Transverse colon (tissue), 4 donors: ENCODE data around the gene EXTL2.
"Not testable (repeated sequence)": the region's sequence is repeated elsewhere in the genome, so short reads cannot be mapped to it uniquely, and the experiment has no call there.

Experiments used
- EP300 ChIP-seq: sonication (generic); formaldehyde crosslinking; IDR thresholded peaks from one replicate; pipeline ENCODE4 v1.6.1; 2017; ENCODE audit warnings: antibody characterized with exemption, low read depth
- POLR2A ChIP-seq: fragments of 450-650 bp; IDR thresholded peaks from one replicate; pipeline ENCODE4 v1.6.1; 2016; ENCODE audit warnings: antibody characterized with exemption, mild to moderate bottlenecking, moderate library complexity
- POLR2AphosphoS5 ChIP-seq, 3 donors: sonication (generic); formaldehyde crosslinking; IDR thresholded peaks; one replicate each; pipeline ENCODE4 v1.6.1; 2016; ENCODE audit warnings: antibody characterized with exemption in 3 of 3
- TF ChIP-seq, protein P1 (sequence below), 5 experiments: fragments of 200-600 bp in 3 of 5; fragments of 450-650 bp in 2 of 5; sonication (generic) in 3 of 5; IDR thresholded peaks; 1 replicate in 2 of 5; 2 replicates in 3 of 5; pipeline ENCODE4 v1.5.1; 2016 to 2017; ENCODE audit warnings: antibody characterized with exemption in 5 of 5, inconsistent platforms in 3 of 5, mild to moderate bottlenecking in 2 of 5, moderate library complexity in 1 of 5

DNA sequence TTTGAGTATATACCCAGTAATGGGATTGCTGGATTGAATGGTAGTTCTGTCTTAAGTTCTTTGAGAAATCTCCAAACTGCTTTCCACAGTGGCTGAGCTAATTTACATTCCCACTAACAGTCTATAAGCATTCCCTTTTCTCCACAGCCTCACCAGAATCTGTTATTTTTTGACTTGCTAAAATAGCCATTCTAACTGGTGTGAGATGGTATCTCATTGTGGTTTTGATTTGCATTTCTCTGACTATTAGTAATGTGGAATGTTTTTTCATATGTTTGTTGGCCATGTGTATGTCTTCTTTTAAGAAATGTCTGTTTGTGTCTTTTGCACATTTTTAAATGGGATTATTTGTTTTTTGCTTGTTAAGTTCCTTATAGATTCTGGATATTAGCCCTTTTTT lies 39.5 kb downstream of the EXTL2 start:
- TF ChIP-seq, protein P1, sequence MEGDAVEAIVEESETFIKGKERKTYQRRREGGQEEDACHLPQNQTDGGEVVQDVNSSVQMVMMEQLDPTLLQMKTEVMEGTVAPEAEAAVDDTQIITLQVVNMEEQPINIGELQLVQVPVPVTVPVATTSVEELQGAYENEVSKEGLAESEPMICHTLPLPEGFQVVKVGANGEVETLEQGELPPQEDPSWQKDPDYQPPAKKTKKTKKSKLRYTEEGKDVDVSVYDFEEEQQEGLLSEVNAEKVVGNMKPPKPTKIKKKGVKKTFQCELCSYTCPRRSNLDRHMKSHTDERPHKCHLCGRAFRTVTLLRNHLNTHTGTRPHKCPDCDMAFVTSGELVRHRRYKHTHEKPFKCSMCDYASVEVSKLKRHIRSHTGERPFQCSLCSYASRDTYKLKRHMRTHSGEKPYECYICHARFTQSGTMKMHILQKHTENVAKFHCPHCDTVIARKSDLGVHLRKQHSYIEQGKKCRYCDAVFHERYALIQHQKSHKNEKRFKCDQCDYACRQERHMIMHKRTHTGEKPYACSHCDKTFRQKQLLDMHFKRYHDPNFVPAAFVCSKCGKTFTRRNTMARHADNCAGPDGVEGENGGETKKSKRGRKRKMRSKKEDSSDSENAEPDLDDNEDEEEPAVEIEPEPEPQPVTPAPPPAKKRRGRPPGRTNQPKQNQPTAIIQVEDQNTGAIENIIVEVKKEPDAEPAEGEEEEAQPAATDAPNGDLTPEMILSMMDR (IDR thresholded peaks at IDR 0.05), result not testable (repeated sequence)
- not testable (repeated sequence) for TF ChIP-seq EP300; POLR2AphosphoS5 (IDR thresholded peaks at IDR 0.05); POLR2A
